Astrocyte of the cerebellum (primary cell): Measurements from ENCODE around the gene POMT2.
"Not testable (repeated sequence)": the region's sequence is repeated elsewhere in the genome, so short reads cannot be mapped to it uniquely, and the experiment has no call there.

Experiments used
- DNase-seq: peaks from one replicate; pipeline ENCODE4 v3.0.0-alpha.2; 2011; ENCODE audit warnings: low read depth
- H3K4me3 ChIP-seq: 2 replicates; pipeline ENCODE4 v1.5.1; 2011; ENCODE audit warnings: mild to moderate bottlenecking, low read depth, low read length, moderate library complexity
- CTCF ChIP-seq: IDR thresholded peaks from 2 replicates; pipeline ENCODE4 v1.5.1; 2012; ENCODE audit warnings: low read length, low read depth, moderate library complexity, mild to moderate bottlenecking; ENCODE audit errors: missing control alignments
- in situ Hi-C: cut with HindIII; loops from 2 replicates; pipeline ENCODE4 v1.10.0; 2017; ENCODE audit warnings: low sequenced_read_pairs

The POMT2 gene

GRCh38 chr14:77322250-77322902 lies 1.7 kb upstream of the POMT2 start:
- no peak for DNase-seq
- H3K4me3 ChIP-seq = peak overlapping the region; percentile 78
- TF ChIP-seq CTCF = no peak
- in situ Hi-C loops = no loop called here

- H3K4me3 ChIP-seq = peak overlapping the region; percentile 78
- DNase-seq = no peak
Observed at GRCh38 chr14:77319422-77319821, 1.3 kb downstream of the POMT2 start.

GRCh38 chr14:77318756-77319155 lies 1.9 kb downstream of the POMT2 start:
- in situ Hi-C loops, H3K4me3 ChIP-seq, DNase-seq: not testable (repeated sequence)

More at GRCh38 chr14:77319422-77319821, 1.3 kb downstream of the POMT2 start:
- TF ChIP-seq CTCF = no peak
- in situ Hi-C loops = no loop called here

GRCh38 chr14:77318006-77318553 lies 2.6 kb downstream of the POMT2 start:
- in situ Hi-C loops = no loop called here
- no peak for TF ChIP-seq CTCF
- DNase-seq = no peak
- H3K4me3 ChIP-seq = no peak overlapping the region

- in situ Hi-C loops = no loop called here
- no peak overlapping the region for H3K4me3 ChIP-seq
- TF ChIP-seq CTCF = no peak
- DNase-seq = no peak
Observed at GRCh38 chr14:77316872-77317301, 3.8 kb downstream of the POMT2 start.

- TF ChIP-seq CTCF = no peak
- DNase-seq = no peak
- H3K4me3 ChIP-seq = no peak overlapping the region
- in situ Hi-C loops = no loop called here
Observed at GRCh38 chr14:77316195-77316505, 4.5 kb downstream of the POMT2 start.

GRCh38 chr14:77314539-77315457 lies 5.9 kb downstream of the POMT2 start:
- TF ChIP-seq CTCF = no peak
- in situ Hi-C loops = no loop called here
- DNase-seq = no peak
- no peak overlapping the region for H3K4me3 ChIP-seq
